SK-N-SH (cell line): ENCODE measurements around the gene DMRT2.

Experiments used
- CTCF ChIP-seq: fragments of 200-600 bp; sonication (generic); IDR thresholded peaks from 2 replicates; pipeline ENCODE4 v1.6.1; 2017; ENCODE audit warnings: antibody characterized with exemption, mild to moderate bottlenecking, moderate library complexity
- FOSL2 ChIP-seq: IDR thresholded peaks from 2 replicates; pipeline ENCODE4 v1.4.0; 2012; ENCODE audit warnings: low read depth, mild to moderate bottlenecking, moderate library complexity, borderline replicate concordance
- NFIC ChIP-seq: IDR thresholded peaks from 2 replicates; pipeline ENCODE4 v1.4.0; 2012; ENCODE audit warnings: borderline replicate concordance
- RCOR1 ChIP-seq: fragments of 150-350 bp; IDR thresholded peaks from 2 replicates; pipeline ENCODE4 v1.6.1; 2017; ENCODE audit warnings: antibody characterized with exemption, low read length
- REST ChIP-seq: IDR thresholded peaks from 2 replicates; pipeline ENCODE4 v1.6.1; 2012; ENCODE audit warnings: mild to moderate bottlenecking, low read depth, low read length, moderate library complexity
- USF2 ChIP-seq: fragments of 150-350 bp; IDR thresholded peaks from 2 replicates; pipeline ENCODE4 v1.6.1; 2017; ENCODE audit warnings: antibody characterized with exemption, low read length, low read depth, borderline replicate concordance

GRCh38 chr9:1073497-1073896 is 23.3 kb downstream of the DMRT2 start:
- TF ChIP-seq REST (no peak), CTCF (no peak), FOSL2 (no peak), USF2 (no peak), RCOR1 (no peak), NFIC (no peak)
